Measurements from ENCODE around the gene RPTN.

The RPTN gene

GRCh38 chr1:152110860-152111514, 48.0 kb downstream of the RPTN start:
- peak; percentile 32 for DNase-seq (ENCODE audit: low read depth)

GRCh38 chr1:152110365-152110859, 48.6 kb downstream of the RPTN start:
- DNase-seq (ENCODE audit: low read depth) = peak; percentile 10

GRCh38 chr1:152109998-152110294, 49.1 kb downstream of the RPTN start:
- DNase-seq (ENCODE audit: low read depth) = no peak

- no peak for DNase-seq (ENCODE audit: low read depth)
Measured at GRCh38 chr1:152109231-152109997, 49.6 kb downstream of the RPTN start.

GRCh38 chr1:152108882-152109222, 50.2 kb downstream of the RPTN start:
- DNase-seq (ENCODE audit: low read depth) = no peak

GRCh38 chr1:152107984-152108881, 50.8 kb downstream of the RPTN start:
- peak; percentile 17 for DNase-seq (ENCODE audit: low read depth)

- no peak for DNase-seq (ENCODE audit: low read depth)
Measured at GRCh38 chr1:152107031-152107983, 51.7 kb downstream of the RPTN start.

- DNase-seq (ENCODE audit: low read depth) = no peak
Measured at GRCh38 chr1:152104854-152105253, 54.2 kb downstream of the RPTN start.

All from fibroblast of gingiva (primary cell).